Measurements from ENCODE around the gene ZNF230.

Gene ZNF230

DNA sequence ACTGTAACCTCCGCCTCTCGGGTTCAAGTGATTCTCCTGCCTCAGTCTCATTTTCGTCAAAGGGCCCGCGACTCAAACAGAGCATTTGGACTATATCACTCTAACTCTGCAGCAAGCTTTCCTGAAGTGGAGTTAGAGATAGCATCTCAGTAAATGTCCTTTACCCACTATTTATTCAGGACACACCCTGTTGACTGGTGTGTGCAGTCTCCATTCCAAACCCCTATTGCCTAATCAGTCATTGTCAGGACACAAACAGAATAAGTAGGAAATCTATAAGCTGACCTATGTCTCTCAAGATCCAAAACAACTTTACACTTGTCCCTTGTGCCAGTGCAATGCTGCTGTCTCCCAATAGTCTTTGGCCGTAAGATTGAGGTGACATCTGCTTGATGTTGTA is 23.9 kb downstream of the ZNF230 start:
- Histone ChIP-seq H3K27ac (no peak overlapping the region), H3K4me3 (no peak overlapping the region)
- no peak for TF ChIP-seq CTCF (IDR thresholded peaks at IDR 0.05)
- DNase-seq (ENCODE audit: low spot score) = no peak

DNA sequence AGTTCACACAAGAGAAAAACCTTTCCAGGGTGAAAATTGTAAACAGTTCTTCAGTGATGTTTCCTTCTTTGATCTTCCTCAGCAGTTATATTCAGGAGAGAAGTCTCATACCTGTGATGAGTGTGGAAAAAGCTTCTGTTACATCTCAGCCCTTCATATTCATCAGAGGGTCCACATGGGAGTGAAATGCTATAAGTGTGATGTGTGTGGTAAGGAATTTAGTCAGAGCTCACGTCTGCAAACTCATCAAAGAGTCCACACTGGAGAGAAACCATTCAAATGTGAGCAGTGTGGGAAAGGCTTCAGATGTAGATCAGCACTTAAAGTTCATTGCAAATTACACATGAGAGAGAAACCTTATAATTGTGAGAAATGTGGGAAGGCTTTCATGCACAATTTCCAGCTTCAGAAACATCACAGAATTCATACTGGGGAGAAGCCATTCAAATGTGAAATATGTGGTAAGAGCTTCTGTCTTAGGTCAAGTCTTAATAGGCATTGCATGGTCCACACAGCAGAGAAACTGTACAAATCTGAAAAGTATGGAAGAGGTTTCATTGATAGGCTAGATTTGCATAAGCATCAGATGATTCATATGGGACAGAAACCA is 29.3 kb downstream of the ZNF230 start:
- DNase-seq (ENCODE audit: low spot score) = no peak
- Histone ChIP-seq H3K4me3 (peak overlapping the region; percentile 40), H3K27ac (no peak overlapping the region)
- no peak for TF ChIP-seq CTCF (IDR thresholded peaks at IDR 0.05)

DNA sequence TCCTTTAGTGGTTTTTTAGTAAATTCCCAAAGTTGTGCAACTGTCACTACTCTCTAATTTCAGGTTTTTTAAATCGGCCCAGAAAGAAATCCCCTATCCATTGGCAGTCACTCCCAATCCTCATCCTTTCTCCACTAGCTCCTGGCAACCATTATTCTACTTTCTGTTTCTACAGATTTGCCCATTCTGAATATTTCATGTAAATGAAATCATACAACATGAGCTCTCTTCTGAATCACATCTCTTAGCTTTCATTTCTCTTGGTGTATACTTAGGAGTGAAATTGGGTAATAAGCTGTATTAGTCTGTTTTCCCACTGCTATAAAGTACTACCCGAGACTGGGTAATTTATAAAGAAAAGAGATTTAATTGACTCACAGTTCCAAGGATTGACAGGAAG is 39.4 kb downstream of the ZNF230 start:
- no peak for DNase-seq (ENCODE audit: low spot score)
- no peak overlapping the region for H3K27ac ChIP-seq
- H3K4me3 ChIP-seq = no peak overlapping the region
- no peak for TF ChIP-seq CTCF (IDR thresholded peaks at IDR 0.05)

- TF ChIP-seq CTCF (IDR thresholded peaks at IDR 0.05) = no peak
- DNase-seq (ENCODE audit: low spot score) = no peak
- Histone ChIP-seq H3K4me3 (peak overlapping the region; percentile 89), H3K27ac (peak overlapping the region in 1 of 2 donors; percentile 79)
Measured at GRCh38 chr19:44050740-44051649, 48.2 kb downstream of the ZNF230 start.

DNA sequence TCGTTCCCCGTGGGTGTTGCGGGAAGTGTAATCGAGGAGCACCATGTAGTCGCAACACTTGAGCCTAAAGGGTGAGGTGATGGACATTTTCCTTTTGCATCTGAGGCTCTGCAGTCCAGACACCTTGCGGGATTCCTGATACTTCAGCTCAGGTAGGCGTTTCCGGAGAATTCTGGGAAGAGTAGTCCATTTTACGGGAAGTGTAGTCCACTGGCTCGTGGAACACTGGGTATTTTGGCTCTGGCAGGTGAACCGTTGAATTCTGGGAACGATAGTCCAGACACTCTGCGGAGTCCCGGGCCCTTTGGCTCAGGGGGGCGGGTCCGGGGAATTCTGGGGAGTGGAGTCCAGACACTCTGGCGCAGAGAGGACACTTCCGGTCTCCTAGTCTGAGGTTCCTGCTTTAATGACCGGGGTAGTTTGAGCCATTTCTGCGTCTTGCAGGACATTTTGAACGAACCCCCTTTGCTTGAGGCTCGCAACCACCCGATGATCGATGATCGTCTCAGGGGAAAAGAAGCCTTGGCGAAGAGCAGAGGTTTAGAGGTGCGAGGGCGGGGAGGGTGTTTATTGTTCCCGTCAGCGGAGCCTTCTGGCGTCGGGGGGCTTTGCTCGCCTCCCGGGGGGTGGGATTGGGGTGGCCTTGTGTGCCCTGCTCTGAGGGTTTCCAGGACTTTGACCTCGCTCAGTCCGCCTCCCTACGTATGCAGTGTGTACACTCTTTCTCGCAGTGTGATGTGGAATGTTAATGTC is 49.1 kb downstream of the ZNF230 start, which contains the start of gene ZNF223:
ZNF223 (plus strand) TSS at position 387 of the 753 bp plus-strand sequence. CDS start 3,141 bp downstream, outside the sequence.
- Histone ChIP-seq H3K27ac (peak within 1 kb of the TSS; percentile 60 to 79), H3K4me3 (peak within 1 kb of the TSS; percentile 89)
- peak; percentile 98 for DNase-seq (ENCODE audit: low spot score)
- TF ChIP-seq CTCF (IDR thresholded peaks at IDR 0.05) = no peak

GRCh38 chr19:44055870-44056269 is 53.1 kb downstream of the ZNF230 start:
- TF ChIP-seq CTCF (IDR thresholded peaks at IDR 0.05) = no peak
- H3K4me3 ChIP-seq = no peak overlapping the region
- no peak for DNase-seq (ENCODE audit: low spot score)
- no peak overlapping the region for H3K27ac ChIP-seq
